Breast epithelium (tissue), 3 donors: Measurements from ENCODE around the gene JCAD.
"Not testable (repeated sequence)": the region's sequence is repeated elsewhere in the genome, so short reads cannot be mapped to it uniquely, and the experiment has no call there.

Experiments used
- CTCF ChIP-seq, 3 donors: fragments of 450-650 bp; IDR thresholded peaks; one replicate each; pipeline ENCODE4 v1.5.1; 2016 to 2017; ENCODE audit warnings: antibody characterized with exemption in 3 of 3, mild to moderate bottlenecking in 3 of 3, moderate library complexity in 3 of 3
- POLR2A ChIP-seq: fragments of 450-650 bp; IDR thresholded peaks from one replicate; pipeline ENCODE4 v1.6.1; 2016; ENCODE audit warnings: antibody characterized with exemption, mild to moderate bottlenecking, moderate library complexity

GRCh38 chr10:30099706-30100105, 40.3 kb upstream of the JCAD start:
- TF ChIP-seq CTCF (IDR thresholded peaks at IDR 0.05); POLR2A: not testable (repeated sequence)
